Osteoblast (primary cell): ENCODE data around the gene RAET1L. TPM values are rescaled to one million over a fixed set of nuclear protein-coding genes. Genes with fewer than 3 reads are reported as not detected.
"Not testable (repeated sequence)": the region's sequence is repeated elsewhere in the genome, so short reads cannot be mapped to it uniquely, and the experiment has no call there.

Source experiments
- DNase-seq: peaks from one replicate; pipeline ENCODE4 v3.0.0; 2011; ENCODE audit warnings: low spot score, mixed read lengths; ENCODE audit not compliant: insufficient read length; ENCODE audit errors: missing footprints
- H2AFZ ChIP-seq: 2 replicates; pipeline ENCODE4 v1.6.0; 2011; ENCODE audit warnings: mild to moderate bottlenecking, low read length
- H3K27ac ChIP-seq: 2 replicates; pipeline ENCODE4 v1.5.1; 2011; ENCODE audit warnings: mild to moderate bottlenecking, low read depth, low read length, moderate library complexity
- H3K27me3 ChIP-seq: 2 replicates; pipeline ENCODE4 v1.6.0; 2012; ENCODE audit warnings: mild to moderate bottlenecking, control low read depth, inconsistent platforms, low read length, moderate library complexity; ENCODE audit not compliant: insufficient read depth
- H3K36me3 ChIP-seq: 2 replicates; pipeline ENCODE4 v1.5.1; 2011; ENCODE audit warnings: mild to moderate bottlenecking, low read length, control low read depth, moderate library complexity; ENCODE audit not compliant: insufficient read depth
- H3K4me1 ChIP-seq: 2 replicates; pipeline ENCODE4 v1.5.1; 2011; ENCODE audit warnings: mild to moderate bottlenecking, low read length, control low read depth, moderate library complexity; ENCODE audit not compliant: insufficient read depth
- H3K4me2 ChIP-seq: 2 replicates; pipeline ENCODE4 v1.6.0; 2011; ENCODE audit warnings: mild to moderate bottlenecking, low read length; ENCODE audit not compliant: insufficient read depth
- H3K4me3 ChIP-seq: fragments of 200-600 bp; sonication (generic); 3 replicates; pipeline ENCODE4 v1.5.1; 2012; ENCODE audit warnings: mild to moderate bottlenecking, low read length, inconsistent platforms; ENCODE audit not compliant: insufficient read depth
- H3K79me2 ChIP-seq: 2 replicates; pipeline ENCODE4 v1.6.0; 2012; ENCODE audit warnings: mild to moderate bottlenecking, low read length, control low read depth, inconsistent platforms; ENCODE audit not compliant: insufficient read depth
- H3K9me3 ChIP-seq: 2 replicates; pipeline ENCODE4 v1.5.1; 2011; ENCODE audit warnings: low read depth, low read length, control low read depth
- H4K20me1 ChIP-seq: 2 replicates; pipeline ENCODE4 v1.6.0; 2012; ENCODE audit warnings: mild to moderate bottlenecking, low read length, control low read depth; ENCODE audit not compliant: insufficient read depth
- total RNA-seq: library from RNA; depleted of rRNA; stranded (reverse); fragments of >200 nt; gene quantifications from 2 replicates; pipeline ENCODE4 v1.2.3, GENCODE V29; 2012
- TF ChIP-seq, protein P1 (sequence below): IDR thresholded peaks from 2 replicates; pipeline ENCODE4 v1.5.1; 2011; ENCODE audit warnings: mild to moderate bottlenecking, low read depth, low read length, moderate library complexity; ENCODE audit errors: extremely low read depth

RAET1L gene
- total RNA-seq, 1 donor, result not detected

DNA sequence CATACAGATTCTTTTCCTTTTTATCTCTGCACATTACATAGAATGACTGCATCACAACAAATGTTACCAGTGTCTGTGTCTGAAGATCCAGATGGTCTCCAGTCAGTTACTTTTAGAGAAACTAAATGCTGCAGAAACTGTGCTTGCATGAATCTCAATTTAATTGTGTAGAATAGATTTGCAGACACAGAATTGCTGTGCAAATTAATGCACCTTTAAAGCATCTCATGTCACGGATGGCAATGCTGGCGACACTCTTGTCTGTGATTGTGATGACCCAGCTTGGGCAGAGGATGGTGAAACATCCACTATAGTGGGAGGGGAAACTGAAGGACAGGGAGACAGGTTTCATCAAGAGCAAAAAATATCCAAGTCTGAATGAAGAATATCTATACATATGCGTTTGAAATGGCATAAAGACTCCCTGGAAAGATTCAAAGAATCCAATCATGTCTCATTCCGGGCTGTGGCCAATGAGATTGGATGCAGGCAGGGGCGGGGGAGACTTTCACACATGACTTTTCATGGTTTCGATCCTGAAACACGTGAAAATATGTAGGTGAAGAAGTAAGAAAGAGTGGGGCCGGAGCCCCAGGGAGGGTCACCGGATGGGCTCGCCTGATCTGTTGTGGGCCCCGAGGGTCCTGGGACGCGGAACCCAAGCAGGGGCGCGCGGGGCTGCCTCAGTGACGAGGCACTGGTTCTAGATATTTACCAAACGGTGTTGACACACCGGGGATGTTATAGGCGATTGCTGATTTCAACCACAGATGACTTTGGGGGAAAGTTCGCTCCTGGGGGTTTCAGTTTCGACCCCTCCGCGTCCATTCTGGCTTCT, 11.3 kb downstream of the RAET1L start:
- H3K36me3 ChIP-seq, H2AFZ ChIP-seq, DNase-seq, H3K4me3 ChIP-seq, H3K9me3 ChIP-seq, H3K79me2 ChIP-seq, H3K27ac ChIP-seq, H3K4me2 ChIP-seq, H3K4me1 ChIP-seq, H4K20me1 ChIP-seq: not testable (repeated sequence)
- H3K27me3 ChIP-seq, result peaks cover 79% of the 10 kb centered on the region

DNA sequence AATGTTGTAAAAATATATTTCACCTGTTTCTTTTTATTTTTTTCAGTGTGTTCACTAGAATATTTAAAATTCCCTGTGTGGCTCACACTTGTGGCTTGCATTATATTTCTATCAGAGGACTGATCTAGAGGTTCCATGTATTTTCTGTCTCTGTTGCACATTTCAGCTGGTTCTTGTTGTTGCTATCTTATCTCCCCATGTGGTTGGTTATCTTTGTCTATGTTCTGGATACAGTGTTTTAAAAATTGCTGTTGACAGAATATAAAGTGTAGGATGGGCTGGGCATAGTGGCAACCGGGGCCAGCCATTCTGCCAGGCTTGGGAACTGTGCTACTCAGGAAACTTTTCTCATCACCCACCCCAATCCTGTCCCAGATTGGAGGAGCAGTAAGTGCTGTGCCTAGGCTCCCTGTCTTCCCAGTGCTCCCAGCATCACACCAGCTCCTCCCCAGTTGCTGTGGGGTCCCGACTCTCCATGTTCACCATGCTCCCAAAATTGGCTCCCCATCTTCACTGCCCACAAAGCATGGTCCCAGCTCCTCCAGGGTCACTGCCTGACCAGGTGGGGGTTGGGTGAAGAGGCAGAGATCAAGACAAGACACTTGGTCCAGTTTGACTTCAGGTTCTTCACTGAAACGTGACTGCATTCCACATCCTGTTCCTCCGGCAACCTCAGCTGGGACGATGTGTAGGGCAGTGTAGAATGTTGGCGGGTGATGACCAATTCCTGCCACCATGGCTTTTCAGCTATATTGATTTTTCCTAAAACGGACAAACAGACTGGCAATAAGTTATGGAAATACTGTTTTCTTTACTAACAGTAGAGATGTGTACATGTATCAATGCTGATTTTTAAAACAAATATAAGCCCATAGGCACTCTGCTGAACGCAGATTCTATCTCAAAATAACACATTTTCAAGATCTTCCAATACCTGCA, 12.2 kb downstream of the RAET1L start:
- not testable (repeated sequence) for DNase-seq, H3K27ac ChIP-seq, H3K9me3 ChIP-seq, H3K4me3 ChIP-seq, H3K36me3 ChIP-seq, H3K4me2 ChIP-seq, H2AFZ ChIP-seq, H4K20me1 ChIP-seq, H3K79me2 ChIP-seq, H3K4me1 ChIP-seq
- peaks cover 77% of the 10 kb centered on the region for H3K27me3 ChIP-seq

DNA sequence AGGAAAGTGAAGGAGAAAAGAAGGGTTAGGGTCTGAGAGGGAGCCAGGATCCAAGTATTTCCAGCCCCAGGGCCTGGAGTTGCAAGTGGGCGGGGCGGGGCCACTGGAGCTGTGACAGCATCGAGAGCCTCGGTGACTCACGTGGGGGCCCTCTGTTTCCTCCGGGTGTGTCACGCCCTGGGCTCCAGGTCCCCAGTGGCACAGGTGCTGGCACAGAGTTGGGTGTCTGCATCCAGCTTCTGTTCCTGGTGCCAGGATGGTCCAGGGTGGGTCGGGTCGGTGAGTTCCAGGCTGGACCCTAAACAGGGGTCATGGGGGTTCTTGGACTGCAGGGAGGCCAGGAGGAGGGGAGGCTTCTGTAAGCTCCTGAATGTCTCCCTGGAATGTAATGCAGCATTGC, 16.7 kb downstream of the RAET1L start:
- H3K79me2 ChIP-seq, result no peaks in the 10 kb centered on the region
- H3K4me1 ChIP-seq, result peaks cover 5% of the 10 kb centered on the region
- H4K20me1 ChIP-seq, result no peaks in the 10 kb centered on the region
- TF ChIP-seq, protein P1, sequence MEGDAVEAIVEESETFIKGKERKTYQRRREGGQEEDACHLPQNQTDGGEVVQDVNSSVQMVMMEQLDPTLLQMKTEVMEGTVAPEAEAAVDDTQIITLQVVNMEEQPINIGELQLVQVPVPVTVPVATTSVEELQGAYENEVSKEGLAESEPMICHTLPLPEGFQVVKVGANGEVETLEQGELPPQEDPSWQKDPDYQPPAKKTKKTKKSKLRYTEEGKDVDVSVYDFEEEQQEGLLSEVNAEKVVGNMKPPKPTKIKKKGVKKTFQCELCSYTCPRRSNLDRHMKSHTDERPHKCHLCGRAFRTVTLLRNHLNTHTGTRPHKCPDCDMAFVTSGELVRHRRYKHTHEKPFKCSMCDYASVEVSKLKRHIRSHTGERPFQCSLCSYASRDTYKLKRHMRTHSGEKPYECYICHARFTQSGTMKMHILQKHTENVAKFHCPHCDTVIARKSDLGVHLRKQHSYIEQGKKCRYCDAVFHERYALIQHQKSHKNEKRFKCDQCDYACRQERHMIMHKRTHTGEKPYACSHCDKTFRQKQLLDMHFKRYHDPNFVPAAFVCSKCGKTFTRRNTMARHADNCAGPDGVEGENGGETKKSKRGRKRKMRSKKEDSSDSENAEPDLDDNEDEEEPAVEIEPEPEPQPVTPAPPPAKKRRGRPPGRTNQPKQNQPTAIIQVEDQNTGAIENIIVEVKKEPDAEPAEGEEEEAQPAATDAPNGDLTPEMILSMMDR, result no peak
- no peak overlapping the region for H2AFZ ChIP-seq
- H3K27me3 ChIP-seq, result peaks cover 56% of the 10 kb centered on the region
- no peak overlapping the region for H3K4me3 ChIP-seq
- no peak overlapping the region for H3K27ac ChIP-seq
- H3K4me2 ChIP-seq, result no peak overlapping the region
- no peaks in the 10 kb centered on the region for H3K9me3 ChIP-seq
- H3K36me3 ChIP-seq, result no peaks in the 10 kb centered on the region
- DNase-seq, result no peak

DNA sequence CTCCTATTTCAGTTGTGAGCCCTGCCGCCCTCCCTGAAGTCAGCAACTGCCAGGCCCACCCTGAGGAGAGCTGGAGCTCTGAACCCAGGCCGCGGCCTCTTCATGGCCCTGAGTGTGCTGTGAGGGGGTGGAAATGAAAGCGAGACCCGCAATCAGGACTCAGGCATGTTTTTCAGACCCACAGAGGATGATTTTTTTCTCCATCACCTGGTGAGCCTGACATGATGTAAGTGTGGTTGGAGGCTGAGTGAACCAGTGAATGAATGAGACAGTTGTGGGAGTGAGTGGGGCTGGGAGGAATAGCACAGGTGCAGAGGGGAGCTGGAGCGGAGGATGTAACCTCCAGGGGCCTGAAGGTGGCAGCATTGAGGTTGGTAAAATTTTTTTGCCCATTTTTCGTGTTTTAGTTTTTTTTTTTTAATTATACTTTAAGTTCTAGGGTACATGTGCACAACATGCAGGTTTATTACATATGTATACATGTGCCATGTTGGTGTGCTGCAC, 18.3 kb downstream of the RAET1L start:
- Histone ChIP-seq H3K27me3 (peaks cover 43% of the 10 kb centered on the region), H3K4me3 (no peak overlapping the region), H3K79me2 (no peaks in the 10 kb centered on the region), H3K4me1 (peaks cover 5% of the 10 kb centered on the region), H3K9me3 (no peaks in the 10 kb centered on the region), H3K36me3 (no peaks in the 10 kb centered on the region), H3K27ac (no peak overlapping the region), H4K20me1 (no peaks in the 10 kb centered on the region), H2AFZ (no peak overlapping the region), H3K4me2 (no peak overlapping the region)
- no peak for DNase-seq
- TF ChIP-seq, protein P1, result peak; percentile 48
